GM21447 (cell line): Measurements from ENCODE around the gene SLFN13.
"Not testable (repeated sequence)": the region's sequence is repeated elsewhere in the genome, so short reads cannot be mapped to it uniquely, and the experiment has no call there.

Experiments
- ATAC-seq: cut with Tn5 transposase; IDR thresholded peaks from one replicate; pipeline ENCODE4 v1.9.1; 2021; ENCODE audit not compliant: unreplicated experiment

Gene SLFN13

GRCh38 chr17:35432176-35433074 is 16.1 kb downstream of the SLFN13 start, which contains the start of gene SLFN12:
Gene SLFN12 (minus strand): TSS chr17:35432500. CDS start chr17:35423028, 9,472 bp downstream.
- ATAC-seq = peak; percentile 81

- no peak for ATAC-seq
These were observed 18.9 kb downstream of the SLFN13 start for GRCh38 chr17:35429702-35430101.

DNA sequence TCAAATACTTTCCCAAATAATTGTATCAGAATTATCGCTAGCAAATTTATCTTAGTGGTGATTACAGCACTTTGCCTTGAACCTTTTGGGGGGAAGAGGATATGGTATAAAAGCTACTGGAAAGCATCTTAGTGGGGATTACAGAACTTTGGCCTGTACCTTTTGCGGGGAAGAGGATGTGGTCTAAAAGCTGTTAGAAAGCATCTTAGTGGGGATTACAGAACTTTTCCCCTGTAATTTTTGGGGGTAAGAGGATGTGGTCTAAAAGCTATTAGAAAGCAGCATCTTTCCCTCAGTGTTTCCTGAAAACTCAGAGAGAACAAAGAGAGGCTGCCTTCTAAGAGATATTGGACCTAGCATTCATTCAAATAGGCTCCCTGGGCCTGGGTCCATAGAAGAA is 20.3 kb downstream of the SLFN13 start:
- no peak for ATAC-seq

DNA sequence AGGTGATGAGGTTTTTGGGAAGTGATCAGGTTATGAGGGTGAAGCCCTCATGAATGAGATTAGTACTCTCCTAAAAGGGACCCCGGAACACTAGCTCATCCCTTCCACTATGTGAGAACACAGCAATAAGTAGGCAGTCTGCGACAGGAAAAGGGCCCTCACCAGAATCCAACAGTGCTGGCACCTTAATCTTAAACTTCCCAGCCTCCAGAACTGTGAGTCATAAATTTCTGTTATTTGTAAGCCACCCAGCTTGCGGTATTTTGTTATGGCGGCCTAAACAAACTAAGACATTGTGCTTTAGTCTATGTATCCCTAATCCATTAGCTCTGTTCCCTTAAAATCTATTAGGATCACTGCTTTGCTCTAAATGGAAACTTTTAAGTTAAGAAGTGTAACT is 24.8 kb downstream of the SLFN13 start:
- no peak for ATAC-seq

DNA sequence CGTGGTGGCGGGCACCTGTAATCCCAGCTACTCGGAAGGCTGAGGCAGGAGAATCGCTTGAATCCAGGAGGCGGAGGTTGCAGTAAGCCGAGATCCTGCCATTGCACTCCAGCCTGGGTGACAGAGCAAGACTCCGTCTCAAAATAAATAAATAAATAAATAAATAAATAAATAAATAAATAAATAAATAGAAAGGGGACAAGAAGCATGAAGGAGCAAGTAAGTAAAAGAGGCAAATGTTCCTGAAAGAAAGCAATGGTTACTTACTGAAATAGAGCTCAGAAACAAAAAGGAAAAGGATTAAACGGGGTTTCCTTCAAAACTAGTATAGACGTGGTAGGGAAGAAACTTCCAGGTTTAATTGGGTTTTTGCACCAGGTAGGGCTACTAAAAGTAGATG is 27.5 kb downstream of the SLFN13 start:
- ATAC-seq = not testable (repeated sequence)

DNA sequence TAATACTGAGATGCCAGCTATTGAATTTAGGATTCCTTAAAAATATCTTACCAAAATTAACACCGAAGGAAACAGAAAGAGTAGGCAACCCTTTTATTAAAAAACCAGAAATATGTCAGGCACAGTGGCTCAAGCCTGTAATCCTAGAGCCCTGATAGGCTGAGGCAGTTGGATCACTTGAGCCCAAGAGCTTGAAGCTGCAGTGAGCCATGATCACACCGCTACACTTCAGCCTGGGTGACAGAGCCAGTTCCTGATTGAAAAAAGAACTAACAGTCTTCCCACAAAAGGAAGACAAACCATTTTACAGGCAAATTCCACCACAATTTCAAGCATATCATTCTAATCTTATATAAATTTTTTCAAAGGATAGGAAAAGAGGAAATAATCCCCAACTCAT is 31.9 kb downstream of the SLFN13 start:
- no peak for ATAC-seq

DNA sequence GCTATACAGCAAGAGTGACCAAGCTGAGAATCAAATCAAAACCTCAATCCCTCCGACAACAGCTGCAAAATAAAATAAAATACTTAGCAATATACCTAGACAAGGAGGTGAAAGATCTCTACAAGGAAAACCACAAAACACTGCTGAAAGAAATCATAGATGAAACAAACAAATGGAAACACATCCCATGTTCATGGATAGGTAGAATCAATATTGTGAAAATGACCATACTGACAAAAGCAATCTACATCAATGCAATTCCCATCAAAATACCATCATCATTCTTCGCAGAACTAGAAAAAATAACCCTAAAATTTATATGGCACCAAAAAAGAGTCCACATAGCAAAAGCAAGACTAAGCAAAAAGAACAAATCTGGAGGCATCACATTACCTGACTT is 33.9 kb downstream of the SLFN13 start:
- not testable (repeated sequence) for ATAC-seq

GRCh38 chr17:35414247-35414646 is 34.3 kb downstream of the SLFN13 start:
- ATAC-seq = no peak

GRCh38 chr17:35407531-35407930 is 41.0 kb downstream of the SLFN13 start:
- no peak for ATAC-seq

DNA sequence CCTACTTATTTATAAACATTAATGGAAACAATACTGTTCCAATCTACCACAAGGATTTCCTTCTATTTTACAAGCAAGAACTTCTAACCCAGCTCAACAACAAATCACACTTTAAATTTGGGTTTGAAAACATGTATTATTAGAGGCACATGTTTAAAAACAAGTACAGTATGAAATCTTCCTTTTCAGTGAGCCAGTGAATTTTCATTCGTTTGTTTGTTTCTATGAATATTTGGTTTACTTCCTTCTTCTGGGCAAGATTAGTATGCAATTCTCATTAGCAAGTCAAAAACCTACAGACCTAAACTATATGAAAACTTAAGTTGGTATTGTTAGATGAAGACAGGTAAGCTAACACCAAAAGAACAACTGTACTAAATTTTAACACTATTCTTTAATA is 42.0 kb downstream of the SLFN13 start:
- ATAC-seq = no peak

- no peak for ATAC-seq
These were observed 44.2 kb downstream of the SLFN13 start for GRCh38 chr17:35404360-35404759.

- ATAC-seq = not testable (repeated sequence)
These were observed 54.8 kb downstream of the SLFN13 start for GRCh38 chr17:35393783-35394182.

DNA sequence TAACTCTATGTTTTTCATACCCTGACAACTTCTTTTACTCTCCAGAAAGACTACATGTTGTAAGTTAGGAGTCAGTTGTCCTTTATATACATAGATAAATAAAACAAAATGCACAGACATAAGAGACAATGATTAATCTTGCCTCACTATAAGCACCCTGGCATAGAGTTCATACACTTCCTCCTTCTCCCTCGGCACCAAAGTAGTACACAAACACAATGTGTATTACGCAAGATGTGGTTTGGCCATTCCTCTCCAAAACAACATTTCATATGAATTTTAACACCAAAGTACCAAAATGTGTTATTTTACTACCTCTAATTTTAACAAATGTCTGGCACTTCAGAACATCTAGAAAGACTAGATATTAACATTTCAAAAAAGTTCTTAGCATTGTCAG is 57.9 kb downstream of the SLFN13 start:
- no peak for ATAC-seq

GRCh38 chr17:35390156-35390555 is 58.4 kb downstream of the SLFN13 start:
- ATAC-seq = no peak

DNA sequence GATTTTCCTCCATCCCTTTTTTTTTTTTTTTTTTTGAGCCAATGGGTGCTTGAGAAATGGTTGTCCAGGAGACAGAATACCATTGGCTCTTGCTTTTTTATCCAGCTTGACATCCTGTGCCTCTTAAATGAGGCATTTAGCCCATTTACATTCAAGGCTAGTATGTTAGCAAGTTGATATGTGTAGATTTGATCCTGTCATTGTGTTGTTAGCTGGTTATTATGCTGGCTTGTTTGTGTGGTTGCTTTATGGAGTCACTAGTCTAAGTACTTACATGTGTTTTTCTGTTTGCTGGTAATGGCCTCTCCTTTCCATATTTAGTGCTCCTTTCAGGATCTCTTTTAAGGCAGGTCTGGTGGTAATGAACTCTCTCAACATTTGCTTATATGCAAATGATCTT is 61.1 kb downstream of the SLFN13 start:
- ATAC-seq = no peak
